ENCODE results near the gene NFIC.

GRCh38 chr19:3380829-3381228, 14.4 kb downstream of the NFIC start:
- no peak for TF ChIP-seq CTCF (conservative IDR thresholded peaks at IDR 0.05)
- TF ChIP-seq EZH2 (IDR thresholded peaks at IDR 0.05; ENCODE audit: low read depth), result no peak
